Lower leg skin (tissue), 3 donors: ENCODE measurements around the gene ZNF496.

Experiments used
- CTCF ChIP-seq, 3 donors: fragments of 450-650 bp; IDR thresholded peaks; one replicate each; pipeline ENCODE4 v1.5.1; 2016; ENCODE audit warnings: antibody characterized with exemption in 3 of 3, mild to moderate bottlenecking in 3 of 3, moderate library complexity in 2 of 3
- POLR2A ChIP-seq, 2 donors: fragments of 450-650 bp; IDR thresholded peaks; one replicate each; pipeline ENCODE4 v1.6.1; 2016 to 2017; ENCODE audit warnings: antibody characterized with exemption in 2 of 2, mild to moderate bottlenecking in 1 of 2, moderate library complexity in 1 of 2

GRCh38 chr1:247362153-247362552, 30.5 kb upstream of the ZNF496 start:
- TF ChIP-seq POLR2A (IDR thresholded peaks at IDR 0.05) (no peak), CTCF (IDR thresholded peaks at IDR 0.05) (no peak)
